Keratinocyte (primary cell): ENCODE data around the gene UNKL.

Experiments used
- CTCF ChIP-seq, 3 experiments: IDR thresholded peaks in 1 of 3; conservative IDR thresholded peaks in 1 of 3; optimal IDR thresholded peaks in 1 of 3; 2 replicates in 2 of 3; 3 replicates in 1 of 3; pipeline versions ENCODE3 to v1.5.1; 2011; ENCODE audit warnings: low read length in 3 of 3, mild to moderate bottlenecking in 3 of 3, moderate library complexity in 2 of 3, control low read depth in 1 of 3, inconsistent platforms in 1 of 3; ENCODE audit not compliant: insufficient read depth in 2 of 3; ENCODE audit errors: extremely low read depth in 1 of 3
- EZH2 ChIP-seq: IDR thresholded peaks from one replicate; pipeline ENCODE4 v1.6.1; 2012; ENCODE audit warnings: inconsistent platforms, mild to moderate bottlenecking, low read length, moderate library complexity

- TF ChIP-seq CTCF (optimal IDR thresholded peaks at IDR 0.05 in 1 of 3, IDR thresholded peaks at IDR 0.05 in 1 of 3, conservative IDR thresholded peaks at IDR 0.05 in 1 of 3; ENCODE audit: extremely low read depth in 1 of 3, insufficient read depth in 2 of 3, low read length in 3 of 3) (no peak), EZH2 (no peak)
Observed at GRCh38 chr16:1445518-1446203, 31.2 kb upstream of the UNKL start.
